ENCODE data around the gene KCNH4. TPM values are rescaled to one million over a fixed set of nuclear protein-coding genes. Genes with fewer than 3 reads are reported as not detected.
A peak's percentile ranks its signal among the peaks of the same experiment; 100 is the strongest.

The KCNH4 gene
- total RNA-seq, 4 donors from 2014 or later = 0.47 to 0.80 TPM; not detected in 2

- TF ChIP-seq POLR2A (IDR thresholded peaks at IDR 0.05) (no peak), CTCF (IDR thresholded peaks at IDR 0.05) (no peak)
- no peaks in the 10 kb centered on the region for H3K9me3 ChIP-seq
- H3K36me3 ChIP-seq = peaks cover 0 to 18% (median 0%) of the 10 kb centered on the region in 3 donors
- H3K27me3 ChIP-seq = no peaks in the 10 kb centered on the region
- no peak for DNase-seq
- peak overlapping the region in 2 of 4 donors; percentile 21 to 31 for H3K4me3 ChIP-seq
- H3K4me1 ChIP-seq = peaks cover 3 to 71% (median 43%) of the 10 kb centered on the region in 4 donors
- peak overlapping the region; percentile 66 to 86 (median 80) for H3K27ac ChIP-seq
Measured at GRCh38 chr17:42136654-42137051, 44.3 kb downstream of the KCNH4 start.

GRCh38 chr17:42135664-42136653 is 45.0 kb downstream of the KCNH4 start:
- peak; percentile 66 to 93 (median 85) for DNase-seq
- Histone ChIP-seq H3K27ac (peak overlapping the region; percentile 66 to 86 (median 80)), H3K9me3 (no peaks in the 10 kb centered on the region), H3K27me3 (no peaks in the 10 kb centered on the region), H3K4me3 (peak overlapping the region in 2 of 4 donors; percentile 21 to 31), H3K36me3 (peaks cover 0 to 13% (median 0%) of the 10 kb centered on the region in 3 donors), H3K4me1 (peaks cover 3 to 75% (median 44%) of the 10 kb centered on the region in 4 donors)
- TF ChIP-seq POLR2A (IDR thresholded peaks at IDR 0.05) = peak; percentile 24 to 48
- peak in 1 of 6 experiments; percentile 6 for TF ChIP-seq CTCF (IDR thresholded peaks at IDR 0.05)

GRCh38 chr17:42135151-42135550 is 45.8 kb downstream of the KCNH4 start:
- peak overlapping the region in 1 of 4 donors; percentile 31 for H3K4me3 ChIP-seq
- peaks cover 3 to 84% (median 44%) of the 10 kb centered on the region in 4 donors for H3K4me1 ChIP-seq
- no peaks in the 10 kb centered on the region for H3K27me3 ChIP-seq
- peak overlapping the region; percentile 66 to 86 (median 80) for H3K27ac ChIP-seq
- peaks cover 0 to 16% (median 0%) of the 10 kb centered on the region in 3 donors for H3K36me3 ChIP-seq
- DNase-seq = no peak
- TF ChIP-seq POLR2A (IDR thresholded peaks at IDR 0.05) (no peak), CTCF (IDR thresholded peaks at IDR 0.05) (no peak)
- H3K9me3 ChIP-seq = no peaks in the 10 kb centered on the region

GRCh38 chr17:42133461-42134041 is 47.4 kb downstream of the KCNH4 start:
- no peaks in the 10 kb centered on the region for H3K27me3 ChIP-seq
- H3K4me1 ChIP-seq = peaks cover 3 to 79% (median 42%) of the 10 kb centered on the region in 4 donors

More at GRCh38 chr17:42133461-42134041, 47.4 kb downstream of the KCNH4 start:
- Histone ChIP-seq H3K36me3 (peaks cover 0 to 28% (median 2%) of the 10 kb centered on the region in 3 donors), H3K4me3 (no peak overlapping the region), H3K27ac (peak overlapping the region; percentile 75 to 86 (median 77)), H3K9me3 (no peaks in the 10 kb centered on the region)
- DNase-seq = peak; percentile 49 to 93 (median 92)
- TF ChIP-seq CTCF (IDR thresholded peaks at IDR 0.05) (no peak), POLR2A (IDR thresholded peaks at IDR 0.05) (no peak)

Data from Peyer's patch (tissue), 4 donors.